Measurements from ENCODE around the gene TBC1D22B.
"Not testable (repeated sequence)": the region's sequence is repeated elsewhere in the genome, so short reads cannot be mapped to it uniquely, and the experiment has no call there.

GRCh38 chr6:37345804-37346203 is 88.2 kb downstream of the TBC1D22B start:
- not testable (repeated sequence) for TF ChIP-seq CTCF, POLR2A, POLR2AphosphoS5, EP300 (IDR thresholded peaks at IDR 0.05)
